ENCODE data around the gene SLC12A5.

DNA sequence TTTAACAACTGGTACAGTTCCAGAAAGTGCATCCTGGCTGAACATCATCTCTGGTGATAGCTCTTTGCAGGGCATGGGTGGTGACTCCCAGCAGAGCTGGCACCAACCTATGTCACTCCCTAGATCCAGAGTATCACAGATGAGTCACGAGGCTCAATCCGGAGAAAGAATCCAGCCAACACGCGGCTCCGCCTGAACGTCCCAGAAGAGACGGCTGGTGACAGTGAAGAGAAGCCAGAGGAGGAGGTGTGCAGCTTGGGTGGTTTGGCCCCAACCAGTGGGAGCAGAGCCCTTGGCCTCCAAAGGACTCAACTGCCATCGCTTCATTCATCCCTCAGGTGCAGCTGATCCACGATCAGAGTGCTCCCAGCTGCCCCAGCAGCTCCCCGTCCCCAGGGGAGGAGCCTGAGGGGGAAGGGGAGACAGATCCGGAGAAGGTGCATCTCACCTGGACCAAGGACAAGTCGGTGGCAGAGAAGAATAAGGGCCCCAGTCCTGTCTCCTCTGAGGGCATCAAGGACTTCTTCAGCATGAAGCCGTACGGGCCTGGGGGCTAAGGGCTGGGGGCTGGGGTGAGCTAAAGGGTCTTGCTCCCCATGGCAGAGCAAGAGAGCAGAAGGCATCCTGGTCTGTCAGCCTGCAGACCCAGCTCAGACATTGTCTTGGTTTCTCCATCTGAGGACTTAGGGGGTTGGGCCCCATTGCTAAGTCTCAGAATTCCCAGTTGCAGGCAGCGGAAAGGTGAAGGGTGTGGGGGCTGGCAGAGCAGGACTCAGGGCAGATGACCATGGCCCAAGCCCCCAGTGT, 27.2 kb downstream of the SLC12A5 start:
- no peak for TF ChIP-seq POLR2AphosphoS5 (IDR thresholded peaks at IDR 0.05; ENCODE audit: low read depth, low read length)
- TF ChIP-seq SIN3A (IDR thresholded peaks at IDR 0.05; ENCODE audit: borderline replicate concordance, insufficient read depth, low read length): no peak
- TF ChIP-seq, protein P1, sequence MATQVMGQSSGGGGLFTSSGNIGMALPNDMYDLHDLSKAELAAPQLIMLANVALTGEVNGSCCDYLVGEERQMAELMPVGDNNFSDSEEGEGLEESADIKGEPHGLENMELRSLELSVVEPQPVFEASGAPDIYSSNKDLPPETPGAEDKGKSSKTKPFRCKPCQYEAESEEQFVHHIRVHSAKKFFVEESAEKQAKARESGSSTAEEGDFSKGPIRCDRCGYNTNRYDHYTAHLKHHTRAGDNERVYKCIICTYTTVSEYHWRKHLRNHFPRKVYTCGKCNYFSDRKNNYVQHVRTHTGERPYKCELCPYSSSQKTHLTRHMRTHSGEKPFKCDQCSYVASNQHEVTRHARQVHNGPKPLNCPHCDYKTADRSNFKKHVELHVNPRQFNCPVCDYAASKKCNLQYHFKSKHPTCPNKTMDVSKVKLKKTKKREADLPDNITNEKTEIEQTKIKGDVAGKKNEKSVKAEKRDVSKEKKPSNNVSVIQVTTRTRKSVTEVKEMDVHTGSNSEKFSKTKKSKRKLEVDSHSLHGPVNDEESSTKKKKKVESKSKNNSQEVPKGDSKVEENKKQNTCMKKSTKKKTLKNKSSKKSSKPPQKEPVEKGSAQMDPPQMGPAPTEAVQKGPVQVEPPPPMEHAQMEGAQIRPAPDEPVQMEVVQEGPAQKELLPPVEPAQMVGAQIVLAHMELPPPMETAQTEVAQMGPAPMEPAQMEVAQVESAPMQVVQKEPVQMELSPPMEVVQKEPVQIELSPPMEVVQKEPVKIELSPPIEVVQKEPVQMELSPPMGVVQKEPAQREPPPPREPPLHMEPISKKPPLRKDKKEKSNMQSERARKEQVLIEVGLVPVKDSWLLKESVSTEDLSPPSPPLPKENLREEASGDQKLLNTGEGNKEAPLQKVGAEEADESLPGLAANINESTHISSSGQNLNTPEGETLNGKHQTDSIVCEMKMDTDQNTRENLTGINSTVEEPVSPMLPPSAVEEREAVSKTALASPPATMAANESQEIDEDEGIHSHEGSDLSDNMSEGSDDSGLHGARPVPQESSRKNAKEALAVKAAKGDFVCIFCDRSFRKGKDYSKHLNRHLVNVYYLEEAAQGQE (IDR thresholded peaks at IDR 0.05; ENCODE audit: insufficient read depth in 1 of 2, low read depth in 2 of 2, low read length in 2 of 2): no peak
